GM18508 (cell line): ENCODE results near the gene TAF13.
A peak's percentile ranks its signal among the peaks of the same experiment; 100 is the strongest.
"Not testable (repeated sequence)": the region's sequence is repeated elsewhere in the genome, so short reads cannot be mapped to it uniquely, and the experiment has no call there.

ENCODE experiments used
- ATAC-seq: cut with Tn5 transposase; IDR thresholded peaks from one replicate; pipeline ENCODE4 v1.9.1; 2021; ENCODE audit warnings: moderate number of reproducible peaks; ENCODE audit not compliant: insufficient read depth, unreplicated experiment

The TAF13 gene

DNA sequence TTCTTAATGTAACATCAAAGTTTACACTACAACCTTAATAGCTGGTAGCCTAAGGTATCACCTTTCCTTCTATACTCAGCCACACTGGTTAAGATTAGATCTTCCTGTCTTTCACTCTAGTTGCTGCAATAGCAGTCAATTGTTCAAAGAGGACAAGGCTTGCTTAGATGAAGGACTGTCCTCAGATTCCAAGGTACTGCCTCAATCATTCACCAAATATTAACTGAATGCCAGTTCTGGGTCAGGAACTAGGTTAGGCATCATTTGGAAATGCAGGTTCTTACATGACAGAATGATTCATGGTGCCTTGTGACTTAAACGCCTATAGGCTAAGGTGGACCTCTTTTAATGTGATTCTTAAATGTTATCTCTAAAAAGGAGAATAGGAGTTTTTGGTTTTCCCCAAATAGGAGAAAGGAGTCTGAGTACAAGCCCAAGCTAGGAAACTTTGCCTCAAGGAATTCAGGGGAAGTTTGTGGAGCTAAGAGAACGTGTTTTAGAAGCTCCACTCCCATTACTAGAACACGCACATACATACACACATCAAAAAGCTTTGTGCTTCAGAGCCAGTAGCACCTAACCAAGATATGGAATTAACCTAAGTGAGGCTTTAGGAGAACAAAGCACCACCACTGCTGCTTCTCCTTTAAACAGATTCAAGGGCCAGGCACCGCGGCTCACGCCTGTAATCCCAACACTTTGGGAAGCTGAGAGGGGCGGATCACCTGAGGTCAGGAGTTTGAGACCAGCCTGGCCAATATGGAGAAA is 25.4 kb downstream of the TAF13 start:
- ATAC-seq, result no peak

DNA sequence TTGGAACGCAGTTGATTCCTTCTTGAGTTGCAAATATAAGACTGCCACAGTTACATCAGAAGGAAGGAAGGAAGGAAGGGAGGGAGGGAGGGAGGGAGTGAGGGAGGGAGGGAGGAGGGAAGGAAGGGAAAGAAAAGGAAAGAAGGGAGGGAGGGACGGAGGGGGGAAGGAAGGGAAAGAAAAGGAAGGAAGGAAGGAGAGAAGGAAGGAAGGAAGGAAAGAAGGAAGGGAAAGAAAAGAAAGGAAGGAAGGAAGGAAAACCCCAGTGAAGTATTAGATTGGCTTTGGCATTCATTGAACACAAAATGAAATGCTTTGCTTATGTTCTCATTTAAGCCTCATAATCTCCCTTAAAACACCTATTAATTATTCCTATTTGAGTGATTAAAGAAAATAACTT is 27.5 kb downstream of the TAF13 start:
- no peak for ATAC-seq

DNA sequence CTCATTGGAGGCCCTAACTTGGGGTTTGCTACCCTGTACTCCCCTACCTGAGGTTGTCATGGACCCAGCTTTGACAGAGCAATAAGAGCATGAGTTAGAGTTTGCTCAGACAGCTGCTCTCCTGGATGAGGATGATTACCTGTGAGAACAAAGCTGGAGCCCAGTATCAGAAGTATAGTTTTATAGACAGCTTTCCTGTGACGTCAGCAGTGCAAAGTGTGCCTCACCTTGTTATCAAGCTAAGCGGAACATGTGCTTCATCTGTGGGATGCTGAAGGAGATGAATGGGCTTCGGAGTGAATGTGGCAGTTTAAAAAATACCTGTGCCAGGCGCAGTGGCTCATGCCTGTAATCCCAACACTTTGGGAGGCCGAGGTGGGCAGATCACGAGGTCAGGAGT is 28.5 kb downstream of the TAF13 start:
- no peak for ATAC-seq

DNA sequence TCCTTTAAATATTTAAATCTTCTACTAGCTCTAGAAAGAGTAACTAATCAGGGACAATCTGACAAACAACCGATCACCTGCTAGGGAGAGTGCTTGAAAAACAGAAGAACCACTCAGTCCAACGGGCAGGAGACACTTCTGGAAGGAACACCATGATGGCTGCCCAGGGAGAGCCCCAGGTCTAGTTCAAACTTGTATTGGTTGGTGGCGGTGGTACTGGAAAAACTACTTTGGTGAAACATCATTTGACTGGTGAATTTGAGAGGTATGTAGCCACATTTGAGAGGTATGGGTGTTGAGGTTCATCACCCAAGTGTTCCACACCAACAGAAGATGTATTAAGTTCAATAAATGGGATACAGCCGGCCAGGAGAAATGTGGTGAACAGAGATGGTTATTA is 29.1 kb downstream of the TAF13 start:
- no peak for ATAC-seq

DNA sequence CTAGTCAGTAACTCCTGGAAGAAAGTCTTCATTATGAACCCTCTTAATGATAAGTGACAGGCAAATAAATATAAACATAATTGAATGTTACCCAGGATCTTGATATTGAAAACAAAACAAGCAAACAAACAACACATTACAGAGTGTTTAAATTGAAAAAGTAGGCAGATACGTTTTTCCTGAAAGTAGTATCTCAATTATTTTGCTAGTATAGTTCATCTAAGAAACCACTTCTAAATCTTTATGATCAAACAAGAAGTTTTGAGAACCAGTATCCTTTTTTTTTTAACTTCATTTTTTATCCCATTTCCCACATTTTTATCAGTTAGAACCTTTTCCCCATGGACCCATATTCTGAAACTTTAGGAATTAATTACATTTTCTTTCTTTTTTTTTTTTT is 30.2 kb downstream of the TAF13 start:
- ATAC-seq, result no peak

DNA sequence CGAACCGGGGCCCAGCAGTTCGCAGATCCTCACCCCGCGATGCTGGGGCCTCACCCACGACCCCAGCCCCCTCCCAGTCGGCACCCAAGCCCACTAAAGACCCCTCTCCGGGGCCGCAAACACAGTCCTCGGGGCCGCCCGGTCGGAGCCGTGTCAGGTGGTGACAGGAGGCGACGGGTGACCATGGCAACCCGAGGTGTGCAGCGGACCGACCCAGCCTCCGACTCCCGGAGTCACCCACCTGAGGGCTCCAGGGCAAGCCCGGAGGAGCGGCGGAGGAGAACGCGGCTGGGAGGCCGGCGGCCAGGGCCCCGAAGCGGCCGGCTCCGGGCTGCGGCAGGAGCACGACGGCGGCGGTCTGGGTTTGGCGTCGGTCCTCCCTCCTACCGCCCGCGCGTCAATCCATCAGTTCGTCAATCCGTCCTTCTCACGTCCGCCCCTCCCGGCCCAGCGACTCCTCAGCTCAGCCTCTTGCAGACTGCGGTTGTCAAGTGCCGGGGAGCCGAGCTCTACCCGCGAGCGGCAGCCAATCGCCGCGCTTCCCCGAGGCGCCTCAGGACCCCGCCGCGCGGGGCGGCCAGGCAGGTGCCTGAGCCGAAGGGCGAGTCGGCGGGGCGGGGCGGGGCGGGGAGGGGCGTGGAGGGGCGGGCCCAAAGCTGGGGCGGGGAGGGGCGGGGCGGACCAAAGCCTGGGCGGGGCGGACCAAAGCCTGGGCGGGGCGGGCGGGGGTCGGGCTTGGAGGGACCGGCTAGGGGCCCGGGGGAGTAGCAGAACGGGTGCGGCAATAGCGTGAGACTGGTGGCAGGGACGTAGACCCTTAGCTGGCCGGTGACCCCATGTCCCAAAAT is 34.0 kb downstream of the TAF13 start, which contains the start of gene WDR47:
Gene WDR47, minus strand, starts transcription at position 482 of the 848 bp plus-strand sequence. CDS start 18,590 bp downstream, outside the sequence.
- peak; percentile 89 for ATAC-seq

DNA sequence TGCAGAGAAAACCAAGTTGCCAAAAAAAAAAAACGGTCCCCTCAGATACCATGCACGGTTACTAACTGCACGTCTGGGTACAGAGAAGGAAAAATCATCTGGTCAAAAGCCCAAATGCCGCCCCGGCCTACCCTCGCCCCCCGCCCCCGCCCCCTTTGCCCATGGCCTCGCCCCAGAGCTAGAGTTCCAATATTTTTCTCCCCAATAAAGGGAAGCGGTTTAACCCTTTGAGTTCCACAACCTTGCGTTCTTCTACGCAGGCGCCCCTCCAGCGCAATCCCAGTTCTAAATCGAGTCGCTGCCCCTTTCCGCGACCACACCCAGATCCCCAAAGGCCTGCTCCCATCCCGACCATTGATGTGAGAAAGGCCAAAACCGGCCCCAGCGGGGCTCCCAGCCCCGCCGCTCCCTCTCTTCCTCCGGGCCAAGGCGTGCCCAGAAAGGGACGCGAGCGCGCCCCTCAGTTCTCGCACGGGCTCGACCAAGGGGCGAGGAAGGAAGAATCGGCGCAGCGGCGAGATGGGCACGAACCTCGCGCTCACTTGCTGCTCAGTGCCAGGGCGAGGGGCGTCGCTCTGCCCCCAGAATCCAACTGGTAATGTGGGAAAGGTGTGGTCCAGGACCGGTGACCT is 34.7 kb downstream of the TAF13 start:
- peak; percentile 19 for ATAC-seq

DNA sequence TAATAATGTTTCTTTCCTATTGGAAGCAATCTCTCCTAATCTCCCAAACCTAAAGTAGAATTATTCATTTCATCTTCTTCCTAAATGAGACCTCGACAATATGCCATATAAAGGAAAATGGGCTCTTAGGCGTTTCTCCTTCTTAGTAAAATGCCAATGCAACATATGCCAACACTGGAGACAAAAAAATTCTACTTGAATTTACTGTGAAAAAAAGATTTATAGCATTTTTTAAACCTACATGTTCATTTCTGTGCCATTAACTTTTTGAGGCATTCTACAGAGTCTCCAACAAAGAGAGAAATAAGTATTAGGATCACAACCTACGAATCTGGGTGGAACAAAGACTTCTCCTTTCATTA is 35.2 kb downstream of the TAF13 start:
- ATAC-seq, result no peak

DNA sequence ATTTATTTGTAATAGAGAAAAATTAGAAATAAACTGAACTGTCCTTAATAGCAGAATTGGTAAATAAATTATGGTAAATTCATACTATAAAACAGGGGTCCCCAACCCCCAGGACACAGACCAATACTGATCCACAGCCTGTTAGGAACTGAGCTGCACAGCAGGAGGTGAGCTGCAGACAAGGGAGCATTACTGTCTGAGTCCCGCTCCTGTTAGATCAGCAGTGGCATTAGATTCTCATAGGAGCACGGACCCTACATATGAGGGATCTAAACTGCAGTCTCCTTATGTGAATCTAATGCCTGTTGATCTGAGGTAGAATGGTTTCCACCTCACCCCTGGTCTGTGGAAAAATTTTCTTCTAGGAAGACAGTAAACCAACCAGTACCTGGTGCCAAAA is 41.4 kb downstream of the TAF13 start:
- ATAC-seq, result no peak

DNA sequence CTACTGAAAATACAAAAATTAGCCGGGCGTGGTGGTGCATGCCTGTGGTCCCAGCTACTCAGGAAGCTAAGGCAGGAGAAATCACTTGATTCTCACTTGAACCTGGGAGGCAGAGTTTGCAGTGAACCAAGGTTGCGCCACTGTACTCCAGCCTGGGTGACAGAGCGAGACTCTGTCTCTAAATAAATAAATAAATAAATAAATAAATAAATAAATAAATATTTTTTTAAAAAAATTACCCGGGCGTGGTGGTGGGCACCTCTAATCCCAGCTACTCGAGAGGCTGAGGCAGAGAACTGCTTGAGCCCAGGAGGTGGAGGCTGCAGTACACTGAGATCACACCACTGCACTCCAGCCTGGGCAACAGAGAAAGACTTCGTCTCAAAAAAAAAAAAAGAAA is 46.3 kb downstream of the TAF13 start:
- ATAC-seq, result not testable (repeated sequence)

DNA sequence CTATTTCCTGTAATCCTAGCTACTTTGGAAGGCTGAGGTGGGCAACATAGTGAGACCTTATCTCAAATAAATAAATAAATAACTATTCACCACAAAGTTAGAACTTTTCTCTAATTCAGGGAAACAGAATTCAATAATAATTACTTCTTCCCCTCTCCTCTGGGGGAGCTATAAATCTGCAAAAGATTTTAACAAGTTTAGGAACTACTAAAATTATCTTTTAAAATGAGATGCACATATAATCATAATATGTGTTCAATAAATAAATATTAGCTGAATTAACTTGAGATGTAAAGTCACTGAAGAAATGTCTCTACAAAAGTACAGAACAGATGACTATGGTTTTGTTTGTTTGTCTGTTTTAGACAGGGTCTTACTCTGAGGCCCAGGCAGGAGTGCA is 48.0 kb downstream of the TAF13 start:
- ATAC-seq, result no peak

DNA sequence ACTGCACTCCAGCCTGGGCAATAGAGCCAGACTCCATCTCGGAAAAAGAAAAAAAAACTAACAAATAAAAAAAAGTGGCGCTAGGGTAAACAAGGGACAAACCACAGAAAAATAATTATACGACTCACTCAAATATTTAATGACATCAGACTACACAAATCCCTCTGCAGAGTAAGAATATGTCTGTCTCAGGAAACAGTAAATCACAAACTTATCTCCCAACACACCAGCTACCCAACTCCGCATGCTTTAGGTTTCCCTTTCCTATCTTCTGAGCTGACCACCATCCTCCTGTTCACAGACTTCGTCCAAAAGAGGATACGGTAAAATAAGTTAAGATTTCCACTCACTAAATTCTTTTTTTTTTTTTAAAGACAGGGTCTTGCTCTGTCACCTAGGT is 50.1 kb downstream of the TAF13 start:
- no peak for ATAC-seq

DNA sequence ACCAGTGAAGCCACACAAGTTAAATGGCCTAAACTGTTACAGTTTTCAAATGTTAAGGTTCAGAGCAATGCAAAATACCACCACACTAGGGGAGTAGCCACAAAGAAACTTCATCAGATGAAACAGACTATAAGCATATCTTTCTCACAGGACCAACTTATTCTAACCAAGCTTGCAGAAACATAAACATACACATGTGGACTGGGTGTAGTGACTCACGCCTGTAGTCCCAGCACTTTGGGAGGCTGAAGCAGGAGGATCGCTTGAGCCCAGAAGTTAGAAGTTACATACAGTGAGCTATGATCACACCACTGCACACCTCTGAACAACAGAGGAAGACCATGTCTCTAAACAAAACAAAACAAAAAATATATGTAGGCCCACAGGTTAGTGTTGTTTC is 51.2 kb downstream of the TAF13 start:
- no peak for ATAC-seq

DNA sequence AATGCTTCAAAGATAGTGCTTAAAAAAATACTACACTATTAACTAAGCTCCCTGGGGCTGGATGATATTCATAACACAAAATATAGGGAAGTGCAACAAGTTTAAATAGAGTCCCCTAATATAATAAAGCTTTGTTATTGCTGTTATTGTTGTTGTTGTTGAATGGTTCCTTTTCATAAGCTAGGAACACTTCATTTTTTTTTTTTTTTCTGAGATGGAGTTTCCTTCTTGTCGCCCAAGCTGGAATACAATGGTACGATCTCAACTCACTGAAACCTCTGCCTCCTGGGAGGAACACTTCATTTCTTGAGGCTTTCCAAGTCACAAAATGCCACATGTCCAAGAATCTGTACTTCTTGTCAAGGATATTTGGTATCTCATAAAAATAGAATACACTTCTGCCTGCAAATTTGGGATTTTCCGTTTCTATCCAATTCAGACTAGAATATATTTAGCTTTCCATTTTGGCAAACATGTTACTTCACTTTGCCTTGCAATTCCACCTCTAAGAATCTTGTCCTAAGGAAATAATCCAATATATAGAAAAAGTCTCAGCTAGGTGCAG is 55.0 kb downstream of the TAF13 start:
- ATAC-seq, result no peak

DNA sequence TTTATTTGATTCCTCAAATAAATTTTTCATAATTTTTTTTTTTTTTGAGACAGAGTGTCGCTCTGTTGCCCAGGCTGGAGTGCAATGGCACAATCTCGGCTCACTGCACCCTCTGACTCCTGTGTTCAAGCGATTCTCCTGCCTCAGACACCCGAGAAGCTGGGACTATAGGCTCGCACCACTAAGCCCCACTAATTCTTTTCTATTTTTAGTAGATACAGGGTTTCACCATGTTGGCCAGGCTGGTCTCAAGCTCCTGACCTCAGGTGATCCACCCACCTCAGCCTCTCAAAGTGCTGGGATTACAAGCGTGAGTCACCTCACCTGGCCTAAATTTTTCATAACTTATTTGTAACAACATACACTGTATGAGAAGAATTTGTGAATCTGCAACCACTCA is 58.1 kb downstream of the TAF13 start:
- not testable (repeated sequence) for ATAC-seq

DNA sequence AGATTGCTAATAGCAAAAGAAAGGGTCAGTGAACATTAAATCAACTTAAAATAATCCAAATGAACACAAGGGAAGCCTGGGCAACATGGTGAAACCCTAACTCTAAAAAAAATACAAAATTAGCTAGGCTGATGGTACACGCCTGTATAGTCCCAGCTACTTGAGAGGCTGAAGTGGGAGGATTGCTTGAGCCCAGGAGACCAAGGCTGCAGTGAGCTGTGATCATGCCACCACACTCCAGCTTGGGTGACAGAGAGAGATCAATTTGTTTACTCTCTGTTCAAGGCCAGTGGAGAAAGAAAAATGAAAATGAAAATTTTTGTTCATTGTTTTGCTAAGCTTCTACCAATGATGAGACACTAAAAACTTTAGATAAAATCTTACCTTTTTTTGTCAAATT is 58.7 kb downstream of the TAF13 start:
- no peak for ATAC-seq
